ENCODE data around the gene RYR2. TPM values are rescaled to one million over a fixed set of nuclear protein-coding genes. Genes with fewer than 3 reads are reported as not detected.

RYR2 gene
- total and polyA plus RNA-seq, 2 of the 8 experiments (the other 6 are each of a cell fraction or from before 2014, with no cell fraction given) = 1.3 to 4.4 TPM

- TF ChIP-seq USF2 (IDR thresholded peaks at IDR 0.05; ENCODE audit: low read length) = no peak
Measured at GRCh38 chr1:237717106-237717505, 675.1 kb downstream of the RYR2 start (continued).
